Body of pancreas (tissue), 4 donors: ENCODE data around the gene CTCF.

ENCODE experiments used
- CTCF ChIP-seq, 7 experiments: fragments of 450-650 bp in 4 of 7; fragments of 200-600 bp in 3 of 7; sonication (generic) in 3 of 7; IDR thresholded peaks; one replicate each; pipeline ENCODE4 v1.5.1; 2016 to 2019; ENCODE audit warnings: antibody characterized with exemption in 7 of 7
- POLR2A ChIP-seq, 3 donors: fragments of 450-650 bp; IDR thresholded peaks; one replicate each; pipeline ENCODE4 v1.6.1; 2016; ENCODE audit warnings: antibody characterized with exemption in 3 of 3, mild to moderate bottlenecking in 2 of 3

- no peak for TF ChIP-seq CTCF (IDR thresholded peaks at IDR 0.05)
- TF ChIP-seq POLR2A (IDR thresholded peaks at IDR 0.05): no peak
Measured at GRCh38 chr16:67548265-67549126, 13.8 kb upstream of the CTCF start.
